Spleen (tissue), 7 donors: ENCODE measurements around the gene TRIM74.
"Not testable (repeated sequence)": the region's sequence is repeated elsewhere in the genome, so short reads cannot be mapped to it uniquely, and the experiment has no call there.

Experiments
- CTCF ChIP-seq, 11 experiments: fragments of 200-600 bp in 7 of 11; fragments of 450-650 bp in 4 of 11; sonication (generic) in 4 of 11; IDR thresholded peaks in 8 of 11; conservative IDR thresholded peaks in 3 of 11; 1 replicate in 7 of 11; 2 replicates in 4 of 11; pipeline versions ENCODE4 v1.4.0 to v1.8.0; 2016 to 2021; ENCODE audit warnings: antibody characterized with exemption in 11 of 11, inconsistent platforms in 4 of 11, mild to moderate bottlenecking in 1 of 11
- POLR2A ChIP-seq, 3 donors: fragments of 450-650 bp; IDR thresholded peaks; one replicate each; pipeline ENCODE4 v1.5.1; 2017; ENCODE audit warnings: antibody characterized with exemption in 3 of 3, mild to moderate bottlenecking in 1 of 3
- POLR2AphosphoS5 ChIP-seq, 3 donors: sonication (generic); formaldehyde crosslinking; IDR thresholded peaks; one replicate each; pipeline ENCODE4 v1.5.1; 2017; ENCODE audit warnings: antibody characterized with exemption in 3 of 3
- donor health status: DM: no; HTN: no; CAD: no; lungs with moderate emphysema.
- donor health status: DM: no; HTN: no; CAD: no.
- donor health status: DM: no; HTN: no; CAD: no.

- not testable (repeated sequence) for TF ChIP-seq CTCF (IDR thresholded peaks at IDR 0.05 in 8 of 11, conservative IDR thresholded peaks at IDR 0.05 in 3 of 11); POLR2A (IDR thresholded peaks at IDR 0.05)
- TF ChIP-seq POLR2AphosphoS5 (IDR thresholded peaks at IDR 0.05) = peak in 1 of 3 donors; percentile 12
Measured at GRCh38 chr7:72948714-72949113, 20.6 kb downstream of the TRIM74 start.
